Urinary bladder (tissue), 4 donors: ENCODE measurements around the gene EBP. TPM values are rescaled to one million over a fixed set of nuclear protein-coding genes. Genes with fewer than 3 reads are reported as not detected.
"Not testable (repeated sequence)": the region's sequence is repeated elsewhere in the genome, so short reads cannot be mapped to it uniquely, and the experiment has no call there.

Experiments
- DNase-seq: peaks from one replicate; pipeline ENCODE4 v3.0.0-alpha.2; 2015; ENCODE audit errors: extremely low spot score
- H3K27ac ChIP-seq: one replicate; pipeline ENCODE4 v1.5.1; 2013; ENCODE audit warnings: low read depth, mild to moderate bottlenecking, moderate library complexity
- H3K36me3 ChIP-seq: one replicate; pipeline ENCODE4 v1.6.1; 2013; ENCODE audit warnings: mild to moderate bottlenecking, moderate library complexity; ENCODE audit not compliant: insufficient read depth
- H3K4me1 ChIP-seq: one replicate; pipeline ENCODE4 v1.6.1; 2013; ENCODE audit warnings: mild to moderate bottlenecking, moderate library complexity; ENCODE audit not compliant: insufficient read depth
- H3K4me3 ChIP-seq: one replicate; pipeline ENCODE4 v1.5.1; 2013; ENCODE audit warnings: low read depth, low read length
- WGBS: extraction: QIAGEN DNeasy Blood & Tissue Kit; methylation state at CpG from one replicate; pipeline ENCODE4 v1.1.7; 2013; 5-methylcytosine and 5-hydroxymethylcytosine counted together
- polyA plus RNA-seq: library from polyadenylated mRNA; stranded (reverse); fragments of 200-250 nt; gene quantifications from one replicate; pipeline ENCODE4 v1.2.3, GENCODE V29; 2013
- total RNA-seq: library from RNA; depleted of rRNA; stranded (reverse); fragments of >200 nt; gene quantifications from one replicate; pipeline ENCODE4 v1.2.3, GENCODE V29; 2014
- donor health status: healthy with polysubstance abuse.
- donor health status: healthy.

EBP gene
- total and polyA plus RNA-seq, 2 donors: 19.2 to 34.4 TPM

- WGBS: 71% methylated on average over 9 of the region's 9 CpGs
- not testable (repeated sequence) for H3K4me1 ChIP-seq, H3K27ac ChIP-seq, DNase-seq, H3K36me3 ChIP-seq, H3K4me3 ChIP-seq
These were observed 34.2 kb downstream of the EBP start for GRCh38 chrX:48555731-48556325.

DNA sequence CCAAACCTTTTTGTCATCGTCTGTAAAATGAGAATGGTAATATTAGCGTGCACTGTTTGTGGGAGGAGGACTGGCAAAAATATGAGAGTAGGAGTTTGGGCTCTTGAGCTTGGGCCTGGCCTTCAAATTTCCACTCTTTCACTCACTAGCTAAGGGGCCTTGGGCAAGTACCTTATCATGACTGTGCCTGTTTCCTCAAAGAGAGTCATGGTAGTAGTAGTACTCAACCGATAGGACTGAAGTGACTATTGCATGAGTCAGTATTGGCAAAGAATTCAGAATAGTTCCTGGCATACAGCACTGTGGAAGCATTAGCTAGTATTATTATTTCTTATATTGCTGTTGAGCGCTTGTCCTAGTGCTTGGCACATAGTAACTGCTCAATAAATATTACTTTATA, 36.7 kb downstream of the EBP start:
- Histone ChIP-seq H3K4me1 (no peaks in the 10 kb centered on the region), H3K4me3 (no peak overlapping the region), H3K36me3 (no peaks in the 10 kb centered on the region), H3K27ac (no peak overlapping the region)
- DNase-seq: no peak
- WGBS: 78% methylated on average over 4 of the region's 4 CpGs

DNA sequence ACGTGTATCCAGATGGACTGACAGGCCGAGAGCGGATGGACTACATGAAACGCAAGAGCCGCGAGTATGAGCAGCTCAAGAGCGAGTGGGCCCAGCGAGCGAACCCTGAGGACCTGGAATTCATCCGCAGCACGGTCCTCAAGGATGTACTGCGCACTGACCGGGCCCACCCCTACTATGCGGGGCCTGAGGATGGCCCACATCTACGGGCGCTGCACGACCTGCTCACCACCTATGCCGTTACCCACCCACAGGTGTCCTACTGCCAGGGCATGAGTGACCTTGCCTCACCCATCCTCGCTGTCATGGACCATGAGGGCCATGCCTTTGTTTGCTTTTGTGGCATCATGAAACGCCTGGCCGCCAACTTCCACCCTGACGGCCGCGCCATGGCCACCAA, 38.0 kb downstream of the EBP start:
- 97% methylated on average over 24 of the region's 24 CpGs for WGBS
- Histone ChIP-seq H3K4me1 (no peaks in the 10 kb centered on the region), H3K27ac (no peak overlapping the region), H3K4me3 (no peak overlapping the region), H3K36me3 (no peaks in the 10 kb centered on the region)
- DNase-seq: no peak

DNA sequence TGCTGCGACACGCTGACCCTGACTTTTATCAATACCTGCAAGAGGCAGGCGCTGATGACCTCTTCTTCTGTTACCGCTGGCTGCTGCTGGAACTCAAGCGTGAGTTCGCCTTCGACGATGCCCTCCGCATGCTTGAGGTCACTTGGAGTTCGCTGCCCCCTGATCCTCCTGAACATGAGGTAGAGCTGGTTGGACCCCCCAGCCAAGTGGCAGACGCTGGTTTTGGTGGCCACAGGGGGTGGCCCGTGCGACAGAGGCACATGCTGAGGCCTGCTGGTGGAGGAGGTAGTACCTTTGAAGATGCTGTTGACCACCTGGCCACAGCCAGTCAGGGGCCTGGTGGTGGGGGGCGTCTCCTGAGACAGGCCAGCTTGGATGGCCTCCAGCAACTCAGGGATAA, 38.4 kb downstream of the EBP start:
- WGBS: 97% methylated on average over 14 of the region's 14 CpGs
- Histone ChIP-seq H3K27ac (no peak overlapping the region), H3K4me3 (no peak overlapping the region), H3K36me3 (no peaks in the 10 kb centered on the region), H3K4me1 (no peaks in the 10 kb centered on the region)
- DNase-seq: no peak

- WGBS: 95% methylated on average over 12 of the region's 12 CpGs
- Histone ChIP-seq H3K4me1 (no peaks in the 10 kb centered on the region), H3K27ac (no peak overlapping the region), H3K4me3 (no peak overlapping the region), H3K36me3 (no peaks in the 10 kb centered on the region)
- no peak for DNase-seq
These were observed 39.1 kb downstream of the EBP start for GRCh38 chrX:48560681-48561080.

GRCh38 chrX:48569958-48570357, 48.4 kb downstream of the EBP start:
- DNase-seq: no peak
- Histone ChIP-seq H3K4me3 (no peak overlapping the region), H3K36me3 (no peaks in the 10 kb centered on the region), H3K4me1 (no peaks in the 10 kb centered on the region), H3K27ac (no peak overlapping the region)
- 66% methylated on average over 1 of the region's 1 CpG for WGBS

- Histone ChIP-seq H3K27ac (peak overlapping the region; percentile 80), H3K4me1 (no peaks in the 10 kb centered on the region), H3K36me3 (peaks cover 6% of the 10 kb centered on the region), H3K4me3 (peak overlapping the region; percentile 15)
- DNase-seq: no peak
- 38% methylated on average over 19 of the region's 19 CpGs for WGBS
These were observed 52.2 kb downstream of the EBP start for GRCh38 chrX:48573690-48574269.

DNA sequence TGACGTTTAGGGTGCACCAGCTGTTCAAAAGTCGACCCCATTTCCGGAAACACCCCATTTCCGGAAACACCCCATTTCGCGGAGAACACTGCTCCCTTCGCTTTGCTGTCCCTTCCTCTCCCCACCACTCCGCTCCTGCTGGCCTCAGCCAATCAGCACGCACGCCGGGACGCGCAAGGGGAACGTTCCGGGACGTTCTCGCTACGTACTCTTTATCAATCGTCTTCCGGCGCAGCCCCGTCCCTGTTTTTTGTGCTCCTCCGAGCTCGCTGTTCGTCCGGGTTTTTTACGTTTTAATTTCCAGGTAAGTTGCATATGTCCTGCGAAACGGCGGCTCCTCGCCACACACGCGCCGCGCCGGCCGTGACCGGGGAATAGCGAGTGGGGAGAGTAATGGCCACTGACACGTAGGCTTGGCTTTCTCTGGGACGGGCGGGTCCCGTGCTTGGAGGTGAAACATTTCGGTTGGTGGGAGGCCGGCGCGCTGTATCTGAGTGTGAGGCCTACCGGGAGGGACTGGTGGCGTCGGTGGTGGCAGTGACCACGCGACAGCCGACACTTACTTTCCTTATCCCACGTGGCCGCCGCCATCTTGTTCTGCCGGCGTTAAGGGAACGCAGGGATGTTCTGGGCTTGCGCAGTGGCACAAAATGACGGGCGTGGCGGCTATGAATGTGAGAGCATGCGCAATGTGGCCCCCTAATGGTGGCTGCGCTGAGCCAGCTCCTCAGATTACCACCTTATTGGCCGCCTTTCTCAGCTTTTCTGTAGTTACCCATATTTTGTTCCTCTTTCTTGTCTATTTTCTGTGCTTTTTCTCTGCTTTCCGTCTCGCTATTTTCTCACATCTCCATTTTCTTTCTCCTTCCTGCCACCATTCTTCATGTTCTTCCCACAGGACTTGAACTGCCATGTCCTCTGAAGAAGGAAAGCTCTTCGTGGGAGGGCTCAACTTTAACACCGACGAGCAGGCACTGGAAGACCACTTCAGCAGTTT, 53.0 kb downstream of the EBP start, which contains the start of gene RBM3:
Gene RBM3 (plus strand): TSS at position 215 of the 997 bp plus-strand sequence. CDS start 697 bp downstream, at position 912.
- DNase-seq: peak; percentile 87
- peak within 1 kb of the TSS; percentile 72 for H3K4me3 ChIP-seq
- H3K27ac ChIP-seq: peak within 1 kb of the TSS; percentile 93
- under 1% methylated on average over 68 of the region's 71 CpGs for WGBS
- no peaks in the 10 kb centered on the region for H3K4me1 ChIP-seq
- peaks cover 6% of the 10 kb centered on the region for H3K36me3 ChIP-seq

DNA sequence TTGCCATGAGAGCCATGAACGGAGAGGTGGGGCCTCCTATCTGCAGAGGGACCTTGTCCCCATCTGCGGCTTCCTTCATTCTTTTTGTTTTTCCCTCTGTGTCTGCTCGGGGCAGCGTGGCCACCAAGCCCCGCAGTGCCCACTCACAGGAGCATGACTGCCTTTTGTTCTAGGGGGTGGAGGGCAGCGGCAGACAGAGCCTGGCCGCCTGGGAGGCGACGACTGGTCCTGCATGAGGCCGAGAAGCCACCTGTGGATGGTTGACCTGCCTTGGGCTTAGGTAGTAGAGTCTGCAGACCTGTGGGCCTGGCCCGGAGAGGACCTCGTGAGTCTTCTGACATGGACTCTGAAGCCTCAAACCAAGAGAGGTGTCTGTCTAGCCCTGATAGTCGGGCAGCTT, 54.0 kb downstream of the EBP start:
- no peak for DNase-seq
- H3K4me1 ChIP-seq: no peaks in the 10 kb centered on the region
- H3K36me3 ChIP-seq: peaks cover 6% of the 10 kb centered on the region
- WGBS: 81% methylated on average over 13 of the region's 13 CpGs
- no peak overlapping the region for H3K4me3 ChIP-seq
- H3K27ac ChIP-seq: no peak overlapping the region

DNA sequence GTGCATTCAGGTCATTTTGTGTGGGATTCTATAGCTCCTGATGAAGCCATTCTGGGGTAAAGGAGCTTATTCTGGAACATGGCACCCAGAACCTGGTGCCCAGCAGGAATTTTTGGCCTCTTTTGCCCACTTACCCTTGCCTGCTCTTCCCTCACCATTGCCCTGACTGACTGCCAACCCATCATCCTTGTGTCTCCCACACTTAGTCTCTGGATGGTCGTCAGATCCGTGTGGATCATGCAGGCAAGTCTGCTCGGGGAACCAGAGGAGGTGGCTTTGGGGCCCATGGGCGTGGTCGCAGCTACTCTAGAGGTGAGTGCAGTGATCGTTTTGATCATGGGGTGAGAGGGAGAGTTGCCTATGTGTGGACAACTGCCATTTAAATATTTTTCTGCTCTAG, 54.5 kb downstream of the EBP start:
- DNase-seq: no peak
- no peaks in the 10 kb centered on the region for H3K4me1 ChIP-seq
- H3K4me3 ChIP-seq: no peak overlapping the region
- 64% methylated on average over 6 of the region's 6 CpGs for WGBS
- no peak overlapping the region for H3K27ac ChIP-seq
- peaks cover 6% of the 10 kb centered on the region for H3K36me3 ChIP-seq

Other genes starting within 250 kb of the EBP start
- gene SSX3, start 165.1 kb upstream of the EBP start, total RNA-seq: not detected
- gene SSX3, start 165.1 kb upstream of the EBP start, polyA plus RNA-seq: not detected
- not detected for gene SSX4, start 138.3 kb upstream of the EBP start, total RNA-seq
- not detected for gene SSX4, start 138.3 kb upstream of the EBP start, polyA plus RNA-seq
- gene SSX4B, start 109.8 kb upstream of the EBP start, total RNA-seq: not detected
- gene SSX4B, start 109.8 kb upstream of the EBP start, polyA plus RNA-seq: not detected
- gene SLC38A5, start 51.5 kb upstream of the EBP start, total RNA-seq: 12.8 TPM
- gene SLC38A5, start 51.5 kb upstream of the EBP start, polyA plus RNA-seq: 5.8 TPM
- 21.8 TPM for gene FTSJ1, start 45.6 kb upstream of the EBP start, total RNA-seq
- gene FTSJ1, start 45.6 kb upstream of the EBP start, polyA plus RNA-seq: 28.2 TPM
- 2.7 TPM for gene PORCN, start 12.8 kb upstream of the EBP start, total RNA-seq
- 19.0 TPM for gene PORCN, start 12.8 kb upstream of the EBP start, polyA plus RNA-seq
- 3.7 TPM for gene TBC1D25, start 17.9 kb downstream of the EBP start, total RNA-seq
- 14.7 TPM for gene TBC1D25, start 17.9 kb downstream of the EBP start, polyA plus RNA-seq
- 198 TPM for gene RBM3, start 52.7 kb downstream of the EBP start, total RNA-seq
- gene RBM3, start 52.7 kb downstream of the EBP start, polyA plus RNA-seq: 205 TPM
- gene WDR13, start 75.7 kb downstream of the EBP start, total RNA-seq: 55.0 TPM
- gene WDR13, start 75.7 kb downstream of the EBP start, polyA plus RNA-seq: 134 TPM
- 1.0 TPM for gene WAS, start 162.0 kb downstream of the EBP start, total RNA-seq
- gene WAS, start 162.0 kb downstream of the EBP start, polyA plus RNA-seq: 6.1 TPM
- 2.8 TPM for gene SUV39H1, start 174.9 kb downstream of the EBP start, total RNA-seq
- 6.0 TPM for gene SUV39H1, start 174.9 kb downstream of the EBP start, polyA plus RNA-seq
- gene GLOD5, start 239.9 kb downstream of the EBP start, total RNA-seq: not detected
- not detected for gene GLOD5, start 239.9 kb downstream of the EBP start, polyA plus RNA-seq